ENCODE results near the gene ASXL1.

DNA sequence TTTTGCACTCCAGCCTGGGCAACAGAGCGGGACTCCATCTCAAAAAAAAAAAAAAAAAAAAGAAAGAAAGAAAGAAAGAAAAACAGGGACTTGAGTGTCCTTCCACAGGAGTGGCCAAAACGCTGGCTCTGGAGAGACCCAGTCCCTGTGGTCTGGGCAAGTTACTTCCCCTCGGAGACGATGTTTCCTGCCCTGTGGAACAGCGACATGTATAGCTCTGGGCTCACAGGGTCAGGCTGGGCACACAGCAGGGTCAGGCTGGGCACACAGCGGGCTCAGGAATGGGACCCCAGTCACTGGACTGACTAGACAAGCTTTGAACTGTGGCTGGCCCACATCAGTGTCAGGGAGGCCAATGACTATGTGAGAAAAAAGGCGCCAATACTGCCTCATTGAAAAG, 110.7 kb downstream of the ASXL1 start:
- TF ChIP-seq EZH2 (IDR thresholded peaks at IDR 0.05; ENCODE audit: low read depth, unreplicated experiment) = no peak
- TF ChIP-seq, protein P1, sequence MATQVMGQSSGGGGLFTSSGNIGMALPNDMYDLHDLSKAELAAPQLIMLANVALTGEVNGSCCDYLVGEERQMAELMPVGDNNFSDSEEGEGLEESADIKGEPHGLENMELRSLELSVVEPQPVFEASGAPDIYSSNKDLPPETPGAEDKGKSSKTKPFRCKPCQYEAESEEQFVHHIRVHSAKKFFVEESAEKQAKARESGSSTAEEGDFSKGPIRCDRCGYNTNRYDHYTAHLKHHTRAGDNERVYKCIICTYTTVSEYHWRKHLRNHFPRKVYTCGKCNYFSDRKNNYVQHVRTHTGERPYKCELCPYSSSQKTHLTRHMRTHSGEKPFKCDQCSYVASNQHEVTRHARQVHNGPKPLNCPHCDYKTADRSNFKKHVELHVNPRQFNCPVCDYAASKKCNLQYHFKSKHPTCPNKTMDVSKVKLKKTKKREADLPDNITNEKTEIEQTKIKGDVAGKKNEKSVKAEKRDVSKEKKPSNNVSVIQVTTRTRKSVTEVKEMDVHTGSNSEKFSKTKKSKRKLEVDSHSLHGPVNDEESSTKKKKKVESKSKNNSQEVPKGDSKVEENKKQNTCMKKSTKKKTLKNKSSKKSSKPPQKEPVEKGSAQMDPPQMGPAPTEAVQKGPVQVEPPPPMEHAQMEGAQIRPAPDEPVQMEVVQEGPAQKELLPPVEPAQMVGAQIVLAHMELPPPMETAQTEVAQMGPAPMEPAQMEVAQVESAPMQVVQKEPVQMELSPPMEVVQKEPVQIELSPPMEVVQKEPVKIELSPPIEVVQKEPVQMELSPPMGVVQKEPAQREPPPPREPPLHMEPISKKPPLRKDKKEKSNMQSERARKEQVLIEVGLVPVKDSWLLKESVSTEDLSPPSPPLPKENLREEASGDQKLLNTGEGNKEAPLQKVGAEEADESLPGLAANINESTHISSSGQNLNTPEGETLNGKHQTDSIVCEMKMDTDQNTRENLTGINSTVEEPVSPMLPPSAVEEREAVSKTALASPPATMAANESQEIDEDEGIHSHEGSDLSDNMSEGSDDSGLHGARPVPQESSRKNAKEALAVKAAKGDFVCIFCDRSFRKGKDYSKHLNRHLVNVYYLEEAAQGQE (IDR thresholded peaks at IDR 0.05; ENCODE audit: unreplicated experiment) = no peak
- no peak for TF ChIP-seq CREB1 (CRISPR knock-in tag; IDR thresholded peaks at IDR 0.05; ENCODE audit: low read depth)
- TF ChIP-seq EZH2phosphoT487 (IDR thresholded peaks at IDR 0.05; ENCODE audit: unreplicated experiment) = no peak
- TF ChIP-seq, protein P2, sequence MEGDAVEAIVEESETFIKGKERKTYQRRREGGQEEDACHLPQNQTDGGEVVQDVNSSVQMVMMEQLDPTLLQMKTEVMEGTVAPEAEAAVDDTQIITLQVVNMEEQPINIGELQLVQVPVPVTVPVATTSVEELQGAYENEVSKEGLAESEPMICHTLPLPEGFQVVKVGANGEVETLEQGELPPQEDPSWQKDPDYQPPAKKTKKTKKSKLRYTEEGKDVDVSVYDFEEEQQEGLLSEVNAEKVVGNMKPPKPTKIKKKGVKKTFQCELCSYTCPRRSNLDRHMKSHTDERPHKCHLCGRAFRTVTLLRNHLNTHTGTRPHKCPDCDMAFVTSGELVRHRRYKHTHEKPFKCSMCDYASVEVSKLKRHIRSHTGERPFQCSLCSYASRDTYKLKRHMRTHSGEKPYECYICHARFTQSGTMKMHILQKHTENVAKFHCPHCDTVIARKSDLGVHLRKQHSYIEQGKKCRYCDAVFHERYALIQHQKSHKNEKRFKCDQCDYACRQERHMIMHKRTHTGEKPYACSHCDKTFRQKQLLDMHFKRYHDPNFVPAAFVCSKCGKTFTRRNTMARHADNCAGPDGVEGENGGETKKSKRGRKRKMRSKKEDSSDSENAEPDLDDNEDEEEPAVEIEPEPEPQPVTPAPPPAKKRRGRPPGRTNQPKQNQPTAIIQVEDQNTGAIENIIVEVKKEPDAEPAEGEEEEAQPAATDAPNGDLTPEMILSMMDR (conservative IDR thresholded peaks at IDR 0.05; ENCODE audit: low read depth in 2 of 2) = no peak

Measured in GM23338 (cell line).